HT1080 (cell line): ENCODE results near the gene OTOG. TPM values are rescaled to one million over a fixed set of nuclear protein-coding genes. Genes with fewer than 3 reads are reported as not detected.
A peak's percentile ranks its signal among the peaks of the same experiment; 100 is the strongest.

Source experiments
- DNase-seq: peaks from one replicate; pipeline ENCODE4 v3.0.0-alpha.2; 2015; ENCODE audit warnings: low read depth
- total RNA-seq: library from RNA; depleted of rRNA; stranded (reverse); fragments of >200 nt; shearing (Covaris generic); gene quantifications from 2 replicates; pipeline ENCODE4 v1.2.3, GENCODE V29; 2014

OTOG gene
- total RNA-seq, 1 experiment from 2014 or later: not detected

DNA sequence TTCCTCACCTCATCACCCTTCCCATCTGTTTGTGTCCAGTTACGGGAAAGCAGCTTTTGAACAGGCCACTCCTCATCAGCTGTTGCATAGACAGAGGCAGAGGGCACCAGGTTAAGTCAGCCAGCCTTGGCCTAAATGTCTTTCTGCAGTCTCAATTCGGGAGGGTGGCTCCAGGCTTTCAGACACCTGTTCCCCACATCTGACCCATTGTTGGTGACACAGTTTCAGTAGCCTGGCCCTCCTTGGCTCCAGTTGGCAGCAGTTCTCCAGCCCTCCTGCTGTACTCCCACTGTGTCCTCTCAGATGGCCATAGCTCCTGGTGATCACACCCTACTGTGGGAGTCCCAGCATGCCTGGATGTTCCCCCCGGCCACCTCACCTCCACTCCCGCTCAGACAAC is 101.5 kb downstream of the OTOG start:
- no peak for DNase-seq

GRCh38 chr11:17649261-17649660 is 102.2 kb downstream of the OTOG start:
- DNase-seq: no peak

- no peak for DNase-seq
Measured at GRCh38 chr11:17649696-17650095, 102.6 kb downstream of the OTOG start.

GRCh38 chr11:17650127-17650911 is 103.3 kb downstream of the OTOG start:
- peak; percentile 72 for DNase-seq

DNA sequence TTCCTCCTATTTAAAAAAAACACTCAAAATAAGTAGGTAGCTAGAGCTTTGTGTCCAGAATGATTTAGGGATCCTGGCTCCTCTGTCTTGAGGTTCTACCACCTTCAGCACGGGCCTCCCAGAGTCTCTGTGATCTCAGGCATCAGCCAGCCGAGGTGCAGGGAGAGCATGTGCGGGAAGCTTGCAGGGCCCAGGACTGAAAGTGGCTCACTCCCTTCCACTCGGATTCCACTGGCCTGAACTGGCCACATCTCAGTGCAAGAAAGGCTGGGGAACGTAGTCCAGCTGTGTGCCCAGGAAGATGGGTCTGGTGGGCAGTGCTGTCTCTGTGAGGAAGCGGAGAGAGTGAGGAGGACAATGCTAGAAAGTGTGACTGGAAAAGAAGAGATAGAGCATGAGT is 104.0 kb downstream of the OTOG start:
- DNase-seq: no peak

DNA sequence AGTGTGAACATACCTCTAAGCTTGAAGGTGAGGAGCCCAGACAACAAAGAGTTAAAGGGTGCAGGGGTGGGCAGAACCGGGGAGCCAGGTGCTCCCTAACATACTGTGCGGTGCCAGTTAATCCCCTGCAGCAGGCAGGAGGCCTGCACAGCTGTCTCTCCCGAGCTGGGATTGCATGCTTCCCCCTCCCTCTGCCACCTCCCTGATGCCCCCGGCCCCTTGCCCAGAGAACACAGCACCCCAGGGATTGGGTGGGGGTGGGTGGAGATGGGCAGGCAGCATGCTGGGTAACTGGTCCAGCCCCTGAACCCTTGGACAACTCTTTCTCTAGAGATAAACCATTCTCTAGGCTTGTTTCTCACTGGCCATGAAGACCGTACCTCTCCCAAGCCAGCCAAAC is 104.6 kb downstream of the OTOG start:
- DNase-seq: no peak

DNA sequence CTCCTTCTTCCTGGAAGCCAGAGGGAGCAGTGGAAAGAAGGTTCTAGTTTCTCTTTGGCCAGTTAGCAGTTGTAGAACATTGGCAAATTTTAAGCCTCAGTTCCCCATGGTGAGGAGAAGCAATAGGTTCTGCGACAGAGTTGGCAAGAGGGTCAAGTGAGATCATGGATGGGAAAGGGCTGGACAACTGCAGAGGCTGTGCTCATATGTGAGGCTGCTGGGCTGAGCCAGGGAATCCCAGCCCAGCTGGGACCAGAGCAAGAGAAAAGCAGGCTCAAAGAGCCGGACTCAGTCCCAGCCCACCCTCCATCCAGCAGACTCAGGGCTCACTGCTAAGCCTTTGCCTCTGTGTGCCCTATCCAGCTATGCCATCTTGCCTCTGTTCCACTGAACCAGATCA is 105.5 kb downstream of the OTOG start:
- no peak for DNase-seq

DNA sequence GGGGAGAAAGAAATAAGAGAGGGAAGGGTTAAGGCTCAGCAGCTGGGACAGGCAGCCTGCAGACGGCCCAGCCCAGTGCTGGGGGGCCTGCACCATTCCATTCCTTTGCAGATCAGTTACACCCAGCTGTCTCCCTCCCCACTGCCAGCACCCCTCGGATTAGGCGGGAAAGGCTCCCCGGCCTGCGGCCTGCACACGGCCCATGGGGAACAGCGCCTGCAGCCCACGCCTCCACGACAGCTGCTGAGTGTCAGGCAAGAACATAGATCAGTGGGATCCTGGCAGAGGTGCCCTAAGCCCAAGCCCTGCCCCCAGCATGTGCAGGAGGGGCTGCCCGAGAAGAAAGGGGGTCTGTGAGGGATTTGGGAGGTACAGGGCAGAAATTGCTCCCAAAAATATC is 106.6 kb downstream of the OTOG start:
- DNase-seq: no peak

DNA sequence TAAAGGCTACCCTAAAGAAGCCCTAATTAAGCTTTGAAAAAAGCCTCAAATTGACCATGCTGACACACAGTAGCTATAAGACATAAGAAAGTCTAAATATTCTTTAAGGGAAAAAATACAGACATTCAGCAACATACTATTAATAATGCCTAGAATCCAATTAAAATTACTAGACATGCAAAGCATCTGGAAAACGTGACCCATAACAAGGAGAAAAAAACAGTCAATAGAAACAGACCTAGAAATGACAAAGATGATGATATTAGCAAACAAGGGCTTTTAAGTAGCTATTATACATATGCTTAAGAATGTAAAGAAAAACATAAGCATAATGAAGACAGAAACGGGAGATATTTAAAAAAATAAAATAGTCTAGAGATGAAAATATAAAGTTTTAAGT is 108.6 kb downstream of the OTOG start:
- DNase-seq: no peak

- DNase-seq: peak; percentile 51
Measured at GRCh38 chr11:17658211-17658610, 111.2 kb downstream of the OTOG start.

GRCh38 chr11:17668166-17668565 is 121.1 kb downstream of the OTOG start:
- DNase-seq: no peak

DNA sequence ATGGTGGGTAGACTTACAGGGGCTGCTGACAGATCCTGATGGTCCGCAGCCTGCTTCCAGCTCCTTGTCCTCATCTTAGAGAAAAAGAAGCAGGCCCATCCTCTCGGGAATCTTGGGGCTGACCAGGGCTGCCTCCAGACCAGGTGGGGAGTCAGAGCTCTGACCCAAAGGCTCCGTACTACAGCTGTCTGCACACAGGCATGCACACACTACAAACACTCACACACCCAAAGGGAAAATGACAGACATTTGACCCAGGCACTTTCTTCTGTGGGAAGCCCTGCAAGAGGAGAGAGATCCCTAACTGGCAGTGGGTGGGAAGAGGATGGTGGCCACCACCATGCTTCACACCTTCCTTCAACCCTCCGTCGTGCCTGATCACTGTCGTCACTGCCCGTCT is 125.4 kb downstream of the OTOG start:
- DNase-seq: no peak

DNA sequence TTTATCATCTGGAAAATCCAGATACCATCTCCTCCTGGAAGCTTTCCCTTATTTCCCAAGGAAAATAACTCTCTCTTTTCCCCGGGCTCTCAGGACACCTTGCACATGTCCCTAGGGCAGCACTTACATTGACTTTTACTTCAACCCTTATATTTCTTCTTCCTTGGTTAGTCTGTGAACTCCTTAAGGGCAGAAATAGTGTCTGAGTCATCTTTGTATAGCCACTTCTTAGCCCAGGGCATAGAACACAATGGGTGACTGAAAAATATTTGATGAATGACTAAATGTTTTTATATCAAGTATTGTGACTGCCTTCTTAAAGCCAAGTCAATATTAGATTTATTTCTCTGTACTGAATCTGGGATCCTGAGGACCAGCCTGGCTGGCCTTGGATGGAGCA is 126.9 kb downstream of the OTOG start:
- peak; percentile 75 for DNase-seq

GRCh38 chr11:17682848-17683247 is 135.8 kb downstream of the OTOG start:
- no peak for DNase-seq

DNA sequence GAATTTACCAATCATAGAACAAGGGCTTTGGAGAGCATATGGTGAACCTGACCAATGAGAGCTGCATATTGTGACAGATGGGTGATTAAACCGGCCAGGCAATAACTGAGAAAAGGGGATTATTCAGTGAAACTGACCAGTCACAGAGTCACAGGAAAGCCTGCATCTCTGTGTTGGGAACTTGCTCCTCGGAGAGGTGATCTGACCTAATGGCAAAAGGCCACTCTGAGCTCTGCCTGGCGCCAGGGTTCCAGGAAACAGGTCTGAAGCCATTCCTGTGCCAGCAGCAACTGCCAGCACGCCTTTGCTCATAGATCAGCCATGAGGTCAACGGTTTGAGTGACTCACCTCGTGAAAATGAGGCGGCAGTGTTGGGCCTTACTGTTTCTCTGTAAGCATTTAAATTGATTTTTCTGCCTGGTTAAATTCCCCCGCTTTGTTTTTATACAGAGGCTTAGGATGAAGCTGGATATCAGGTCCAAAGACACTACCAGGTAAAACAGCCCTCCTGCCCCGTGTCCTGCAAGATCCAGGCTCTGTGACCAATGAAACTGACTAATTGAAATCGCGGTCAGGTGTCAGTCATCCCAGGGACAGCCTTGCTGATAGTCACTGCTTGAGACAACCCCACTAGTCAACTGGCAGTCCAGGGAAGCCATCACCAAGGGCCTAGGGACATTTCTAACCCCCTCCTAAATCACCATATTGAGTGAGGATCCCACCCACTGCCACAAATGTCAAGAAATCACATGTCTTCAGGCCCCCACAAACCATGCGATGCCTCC is 136.5 kb downstream of the OTOG start:
- DNase-seq: peak; percentile 85

GRCh38 chr11:17684550-17684949 is 137.5 kb downstream of the OTOG start:
- DNase-seq: no peak

- no peak for DNase-seq
Measured at GRCh38 chr11:17686231-17686980, 139.3 kb downstream of the OTOG start.

- DNase-seq: no peak
Measured at GRCh38 chr11:17687946-17688670, 141.0 kb downstream of the OTOG start.

DNA sequence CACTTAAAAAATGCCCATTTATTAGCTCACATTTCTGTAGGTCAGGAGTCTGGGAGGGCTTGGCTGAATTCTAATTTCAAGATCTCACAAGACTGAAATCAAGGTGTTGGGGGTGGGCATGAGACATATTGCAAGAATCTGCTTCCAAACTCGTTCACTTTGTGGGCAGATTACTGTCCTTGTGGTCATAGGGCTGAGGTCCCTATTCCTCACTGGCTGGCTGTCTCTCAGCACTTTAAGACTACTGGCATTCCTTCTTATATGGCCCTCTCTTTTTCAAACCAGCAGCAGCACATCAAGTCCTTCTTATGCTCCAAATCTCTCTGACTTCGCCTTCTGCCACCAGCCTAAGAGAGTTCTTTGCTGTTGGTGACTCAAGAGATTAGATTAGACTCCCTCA is 144.5 kb downstream of the OTOG start:
- no peak for DNase-seq

- no peak for DNase-seq
Measured at GRCh38 chr11:17691976-17692375, 144.9 kb downstream of the OTOG start.

DNA sequence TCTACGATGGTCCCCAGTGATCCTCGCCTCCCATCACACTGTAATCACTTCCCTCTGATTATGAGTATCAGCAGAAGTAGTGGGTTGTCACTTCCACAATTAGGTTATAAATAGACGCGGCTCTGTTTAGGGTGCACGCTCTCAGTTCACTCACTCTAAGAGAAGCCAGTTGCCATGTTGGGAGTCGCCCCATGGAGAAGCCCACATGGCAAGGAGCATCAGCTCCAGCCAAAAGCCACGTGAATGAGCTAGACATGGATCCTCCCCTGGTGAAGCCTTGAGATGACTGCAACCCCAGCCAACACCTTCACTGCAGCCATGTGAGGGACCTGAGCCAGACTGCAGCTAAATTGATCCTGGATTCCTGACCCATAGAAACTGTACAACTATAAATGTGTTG is 145.9 kb downstream of the OTOG start:
- DNase-seq: no peak
